H1 (cell line): ENCODE measurements around the gene HIPK2. TPM values are rescaled to one million over a fixed set of nuclear protein-coding genes. Genes with fewer than 3 reads are reported as not detected.

Experiments
- CHD7 ChIP-seq: fragments of 300-600 bp; sonication (generic); IDR thresholded peaks from 2 replicates; pipeline ENCODE4 v1.7.1; 2012; ENCODE audit warnings: low read length, moderate library complexity, mild to moderate bottlenecking, inconsistent platforms; ENCODE audit not compliant: insufficient replicate concordance
- polyA plus RNA-seq, 7 experiments: library from polyadenylated mRNA; depleted of rRNA in 3 of 7; stranded (reverse) in 5 of 7; unstranded in 2 of 7; fragments of >200 nt in 5 of 7; fragments of 200-250 nt in 2 of 7; gene quantifications; 1 replicate in 5 of 7; 2 replicates in 1 of 7; 4 replicates in 1 of 7; pipeline versions ENCODE4 v1.2.1 to v1.2.3, GENCODE V29; 2011 to 2013; ENCODE audit warnings: missing spikeins in 2 of 7, mixed read lengths in 2 of 7
- total RNA-seq: library from RNA; stranded (reverse); fragmentation: NEBNext Ultra II Directional; extraction: Animal tissue kit (Norgen Biotek cat#: 25700); gene quantifications from 2 replicates; pipeline ENCODE4 v1.2.1, GENCODE V29; 2021

Gene HIPK2
- total and polyA plus RNA-seq, 2 of the 8 experiments (the other 6 are each of a cell fraction or from before 2014, with no cell fraction given): 8.3 to 24.3 TPM

DNA sequence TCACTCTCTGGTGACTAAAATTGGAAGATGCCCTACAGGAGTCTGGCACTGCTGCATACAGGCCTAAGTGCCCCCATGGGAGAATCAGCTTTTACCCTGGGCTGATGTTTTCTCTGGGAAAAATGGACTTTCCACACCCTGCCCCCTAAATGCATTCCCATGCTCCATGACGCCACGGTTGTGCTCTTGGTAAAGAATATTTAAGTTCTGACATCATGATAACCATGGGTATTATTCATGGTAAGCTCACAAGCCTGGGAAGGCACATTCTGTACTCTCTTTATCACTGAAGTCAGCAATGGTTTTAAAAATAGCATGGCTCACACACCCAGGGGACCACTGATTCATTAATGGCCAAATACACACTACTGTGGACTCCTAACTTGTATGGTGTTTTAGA lies 43.4 kb downstream of the HIPK2 start (continued):
- TF ChIP-seq CHD7: no peak
- TF ChIP-seq, all 59 proteins: peak for 0
